HepG2 (cell line): ENCODE results near the gene COL26A1. TPM values are rescaled to one million over a fixed set of nuclear protein-coding genes. Genes with fewer than 3 reads are reported as not detected.

ENCODE experiments used
- CHD2 ChIP-seq: IDR thresholded peaks from 2 replicates; pipeline ENCODE4 v1.6.1; 2011; ENCODE audit warnings: low read depth, low read length, improper control_type of control experiment
- CREM ChIP-seq, 2 experiments: sonication (generic) in 1 of 2; formaldehyde crosslinking in 1 of 2; IDR thresholded peaks; 2 replicates each; pipeline versions ENCODE4 v1.4.0 to v1.6.1; 2016 to 2020; ENCODE audit warnings: antibody characterized with exemption in 1 of 2, mild to moderate bottlenecking in 1 of 2, missing genetic modification reagents in 1 of 2
- ZNF569 ChIP-seq: sonication (generic); formaldehyde crosslinking; IDR thresholded peaks from 2 replicates; pipeline ENCODE4 v1.5.0; 2020; ENCODE audit warnings: mild to moderate bottlenecking, missing genetic modification reagents, moderate library complexity, borderline replicate concordance
- polyA plus RNA-seq, 8 experiments: library from polyadenylated mRNA; depleted of rRNA in 3 of 8; stranded (reverse) in 7 of 8; unstranded in 1 of 8; fragments of >200 nt; fragmentation: Illumina TruSeq in 4 of 8; extraction: Trizol in 4 of 8; gene quantifications; 2 replicates each; pipeline versions ENCODE4 v1.2.1 to v1.2.3, GENCODE V29; 2011 to 2016; ENCODE audit warnings: low read depth in 4 of 8, missing spikeins in 1 of 8, mixed read lengths in 1 of 8; ENCODE audit not compliant: insufficient read depth in 1 of 8
- total RNA-seq, 5 experiments: library from RNA; depleted of rRNA; stranded (reverse); fragments of >200 nt; fragmentation: Illumina TruSeq; extraction: Trizol; gene quantifications; 2 replicates each; pipeline ENCODE4 v1.2.3, GENCODE V29; 2016; ENCODE audit warnings: low read depth in 1 of 5
- TF ChIP-seq, protein P1 (sequence below), 2 experiments: sonication (generic) in 1 of 2; formaldehyde crosslinking in 1 of 2; IDR thresholded peaks; 2 replicates each; pipeline versions ENCODE4 v1.6.1 to v1.9.0; 2014 to 2022; ENCODE audit warnings: antibody characterized with exemption in 1 of 2, borderline replicate concordance in 1 of 2, inconsistent platforms in 1 of 2, low read depth in 1 of 2, missing genetic modification reagents in 1 of 2
- TF ChIP-seq, protein P2 (sequence below): sonication (generic); formaldehyde crosslinking; IDR thresholded peaks from 2 replicates; pipeline ENCODE4 v1.5.0; 2020; ENCODE audit warnings: mild to moderate bottlenecking, missing genetic modification reagents, borderline replicate concordance

The COL26A1 gene
- total and polyA plus RNA-seq, 2 of the 13 experiments (the other 11 are each of a cell fraction or from before 2014, with no cell fraction given), result 7.8 to 9.2 TPM

- TF ChIP-seq, protein P1, sequence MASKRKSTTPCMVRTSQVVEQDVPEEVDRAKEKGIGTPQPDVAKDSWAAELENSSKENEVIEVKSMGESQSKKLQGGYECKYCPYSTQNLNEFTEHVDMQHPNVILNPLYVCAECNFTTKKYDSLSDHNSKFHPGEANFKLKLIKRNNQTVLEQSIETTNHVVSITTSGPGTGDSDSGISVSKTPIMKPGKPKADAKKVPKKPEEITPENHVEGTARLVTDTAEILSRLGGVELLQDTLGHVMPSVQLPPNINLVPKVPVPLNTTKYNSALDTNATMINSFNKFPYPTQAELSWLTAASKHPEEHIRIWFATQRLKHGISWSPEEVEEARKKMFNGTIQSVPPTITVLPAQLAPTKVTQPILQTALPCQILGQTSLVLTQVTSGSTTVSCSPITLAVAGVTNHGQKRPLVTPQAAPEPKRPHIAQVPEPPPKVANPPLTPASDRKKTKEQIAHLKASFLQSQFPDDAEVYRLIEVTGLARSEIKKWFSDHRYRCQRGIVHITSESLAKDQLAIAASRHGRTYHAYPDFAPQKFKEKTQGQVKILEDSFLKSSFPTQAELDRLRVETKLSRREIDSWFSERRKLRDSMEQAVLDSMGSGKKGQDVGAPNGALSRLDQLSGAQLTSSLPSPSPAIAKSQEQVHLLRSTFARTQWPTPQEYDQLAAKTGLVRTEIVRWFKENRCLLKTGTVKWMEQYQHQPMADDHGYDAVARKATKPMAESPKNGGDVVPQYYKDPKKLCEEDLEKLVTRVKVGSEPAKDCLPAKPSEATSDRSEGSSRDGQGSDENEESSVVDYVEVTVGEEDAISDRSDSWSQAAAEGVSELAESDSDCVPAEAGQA (IDR thresholded peaks at IDR 0.05; ENCODE audit: low read depth), result no peak
- TF ChIP-seq, protein P1 (CRISPR knock-in tag; IDR thresholded peaks at IDR 0.05; ENCODE audit: borderline replicate concordance), result no peak
- TF ChIP-seq CREM (IDR thresholded peaks at IDR 0.05), result no peak
- TF ChIP-seq CREM (CRISPR knock-in tag; IDR thresholded peaks at IDR 0.05), result no peak
- no peak for TF ChIP-seq ZNF569 (CRISPR knock-in tag)
- TF ChIP-seq, protein P2, sequence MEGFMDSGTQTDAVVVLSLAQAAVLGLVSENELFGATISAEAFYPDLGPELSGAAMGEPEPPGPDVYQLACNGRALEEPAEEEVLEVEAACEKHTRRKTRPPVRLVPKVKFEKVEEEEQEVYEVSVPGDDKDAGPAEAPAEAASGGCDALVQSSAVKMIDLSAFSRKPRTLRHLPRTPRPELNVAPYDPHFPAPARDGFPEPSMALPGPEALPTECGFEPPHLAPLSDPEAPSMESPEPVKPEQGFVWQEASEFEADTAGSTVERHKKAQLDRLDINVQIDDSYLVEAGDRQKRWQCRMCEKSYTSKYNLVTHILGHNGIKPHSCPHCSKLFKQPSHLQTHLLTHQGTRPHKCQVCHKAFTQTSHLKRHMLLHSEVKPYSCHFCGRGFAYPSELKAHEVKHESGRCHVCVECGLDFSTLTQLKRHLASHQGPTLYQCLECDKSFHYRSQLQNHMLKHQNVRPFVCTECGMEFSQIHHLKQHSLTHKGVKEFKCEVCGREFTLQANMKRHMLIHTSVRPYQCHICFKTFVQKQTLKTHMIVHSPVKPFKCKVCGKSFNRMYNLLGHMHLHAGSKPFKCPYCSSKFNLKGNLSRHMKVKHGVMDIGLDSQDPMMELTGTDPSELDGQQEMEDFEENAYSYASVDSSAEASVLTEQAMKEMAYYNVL (CRISPR knock-in tag), result no peak
- no peak for TF ChIP-seq CHD2
- TF ChIP-seq, all 625 proteins: peak for 0
Measured at GRCh38 chr7:101567230-101567629, 204.6 kb downstream of the COL26A1 start (continued).
